Tibial nerve (tissue), 4 donors: ENCODE data around the gene TEN1. TPM values are rescaled to one million over a fixed set of nuclear protein-coding genes. Genes with fewer than 3 reads are reported as not detected.

Source experiments
- DNase-seq, 2 donors: peaks; one replicate each; pipeline ENCODE4 v3.0.0-alpha.2; 2019; ENCODE audit warnings: low spot score in 2 of 2
- H3K27ac ChIP-seq, 4 donors: fragments of 200-600 bp; sonication (generic) in 3 of 4; one replicate each; pipeline ENCODE4 v1.5.1; 2017 to 2019; ENCODE audit warnings: mild to moderate bottlenecking in 1 of 4
- H3K27me3 ChIP-seq, 2 donors: fragments of 200-600 bp; sonication (generic) in 1 of 2; one replicate each; pipeline versions ENCODE4 v1.5.1 to v1.6.0; 2017 to 2019
- H3K36me3 ChIP-seq, 3 donors: fragments of 200-600 bp; sonication (generic); one replicate each; pipeline ENCODE4 v1.5.1; 2018 to 2019
- H3K4me1 ChIP-seq, 4 donors: fragments of 200-600 bp; sonication (generic) in 3 of 4; one replicate each; pipeline ENCODE4 v1.5.1; 2017 to 2019
- H3K4me3 ChIP-seq, 4 donors: fragments of 200-600 bp; sonication (generic) in 3 of 4; one replicate each; pipeline ENCODE4 v1.5.1; 2017 to 2019; ENCODE audit warnings: mild to moderate bottlenecking in 1 of 4, moderate library complexity in 1 of 4
- H3K9me3 ChIP-seq, 4 donors: fragments of 200-600 bp; sonication (generic) in 3 of 4; one replicate each; pipeline ENCODE4 v1.5.1; 2017 to 2019
- CTCF ChIP-seq, 5 experiments: fragments of 200-600 bp in 3 of 5; fragments of 450-650 bp in 2 of 5; sonication (generic) in 3 of 5; IDR thresholded peaks; one replicate each; pipeline ENCODE4 v1.5.1; 2016 to 2019; ENCODE audit warnings: antibody characterized with exemption in 5 of 5, mild to moderate bottlenecking in 3 of 5, moderate library complexity in 2 of 5
- EP300 ChIP-seq, 2 donors: sonication (generic); formaldehyde crosslinking; IDR thresholded peaks; one replicate each; pipeline ENCODE4 v1.6.1; 2017; ENCODE audit warnings: antibody characterized with exemption in 2 of 2, mild to moderate bottlenecking in 1 of 2
- POLR2A ChIP-seq, 2 donors: fragments of 450-650 bp; IDR thresholded peaks; one replicate each; pipeline ENCODE4 v1.6.1; 2017; ENCODE audit warnings: antibody characterized with exemption in 2 of 2, mild to moderate bottlenecking in 2 of 2, moderate library complexity in 2 of 2
- WGBS, 2 donors: methylation state at CpG; one replicate each; pipeline ENCODE4 v1.1.5; 2018; 5-methylcytosine and 5-hydroxymethylcytosine counted together
- total RNA-seq, 4 donors: library from RNA; depleted of rRNA; stranded (reverse); fragments of >200 nt; gene quantifications; one replicate each; pipeline ENCODE4 v1.1.0, GENCODE V29; 2016

The TEN1 gene
- total RNA-seq, 4 donors from 2014 or later: 8.6 to 22.2 (median 11.5) TPM

- WGBS, 2 donors: 0 to 1% methylated on average over 39 to 49 of the region's 63 CpGs
- H3K27ac ChIP-seq: peak within 1 kb of the TSS in 3 of 4 donors; percentile 70 to 86 (median 84)
- H3K4me1 ChIP-seq: peaks cover 0 to 18% (median 12%) of the 10 kb centered on the region in 4 donors
- H3K9me3 ChIP-seq: no peaks in the 10 kb centered on the region
- H3K36me3 ChIP-seq: peaks cover 0 to 24% (median 0%) of the 10 kb centered on the region in 3 donors
- H3K4me3 ChIP-seq: peak within 1 kb of the TSS; percentile 65 to 95 (median 88)
- no peaks in the 10 kb centered on the region for H3K27me3 ChIP-seq
- peak; percentile 87 to 89 for TF ChIP-seq EP300 (IDR thresholded peaks at IDR 0.05)
- peak in 1 of 5 experiments; percentile 31 for TF ChIP-seq CTCF (IDR thresholded peaks at IDR 0.05)
- TF ChIP-seq POLR2A (IDR thresholded peaks at IDR 0.05): peak; percentile 28 to 72
- DNase-seq: peak; percentile 77 to 80
Observed at GRCh38 chr17:75940727-75941441, 38.2 kb upstream of the TEN1 start, which contains the start of gene FBF1. FBF1 (minus strand) TSS chr17:75941042; CDS start chr17:75938149, 2,893 bp downstream.

- DNase-seq: no peak
- Histone ChIP-seq H3K9me3 (no peaks in the 10 kb centered on the region), H3K27me3 (no peaks in the 10 kb centered on the region), H3K27ac (peak overlapping the region in 2 of 4 donors; percentile 9 to 86), H3K4me1 (peaks cover 0 to 22% (median 12%) of the 10 kb centered on the region in 4 donors), H3K36me3 (peaks cover 0 to 30% (median 0%) of the 10 kb centered on the region in 3 donors), H3K4me3 (peak overlapping the region in 3 of 4 donors; percentile 65 to 95 (median 86))
- TF ChIP-seq CTCF (IDR thresholded peaks at IDR 0.05): no peak
- no peak for TF ChIP-seq EP300 (IDR thresholded peaks at IDR 0.05)
- no peak for TF ChIP-seq POLR2A (IDR thresholded peaks at IDR 0.05)
- WGBS, 2 donors: 34 to 41% methylated on average over 6 of the region's 6 CpGs
Observed at GRCh38 chr17:75941442-75941819, 37.6 kb upstream of the TEN1 start.

- peaks cover 0 to 22% (median 12%) of the 10 kb centered on the region in 4 donors for H3K4me1 ChIP-seq
Observed at GRCh38 chr17:75942473-75942872, 36.6 kb upstream of the TEN1 start.

GRCh38 chr17:75943491-75943890 is 35.5 kb upstream of the TEN1 start:
- no peak for DNase-seq
- Histone ChIP-seq H3K4me3 (no peak overlapping the region), H3K36me3 (peaks cover 0 to 50% (median 0%) of the 10 kb centered on the region in 3 donors), H3K27me3 (no peaks in the 10 kb centered on the region), H3K9me3 (no peaks in the 10 kb centered on the region), H3K27ac (no peak overlapping the region), H3K4me1 (peaks cover 0 to 22% (median 12%) of the 10 kb centered on the region in 4 donors)
- WGBS, 2 donors: 90 to 95% methylated on average over 1 of the region's 1 CpG
- TF ChIP-seq POLR2A (IDR thresholded peaks at IDR 0.05) (no peak), CTCF (IDR thresholded peaks at IDR 0.05) (no peak), EP300 (IDR thresholded peaks at IDR 0.05) (no peak)

More at GRCh38 chr17:75942473-75942872, 36.6 kb upstream of the TEN1 start:
- WGBS, 2 donors: 92 to 94% methylated on average over 4 of the region's 4 CpGs
- DNase-seq: no peak
- H3K27ac ChIP-seq: no peak overlapping the region
- H3K36me3 ChIP-seq: peaks cover 0 to 40% (median 0%) of the 10 kb centered on the region in 3 donors
- H3K9me3 ChIP-seq: no peaks in the 10 kb centered on the region
- TF ChIP-seq EP300 (IDR thresholded peaks at IDR 0.05): no peak
- TF ChIP-seq POLR2A (IDR thresholded peaks at IDR 0.05): no peak
- TF ChIP-seq CTCF (IDR thresholded peaks at IDR 0.05): no peak
- no peak overlapping the region for H3K4me3 ChIP-seq
- no peaks in the 10 kb centered on the region for H3K27me3 ChIP-seq

- H3K4me1 ChIP-seq: peaks cover 0 to 19% (median 10%) of the 10 kb centered on the region in 4 donors
- no peak overlapping the region for H3K27ac ChIP-seq
- H3K4me3 ChIP-seq: no peak overlapping the region
- no peak for DNase-seq
- TF ChIP-seq CTCF (IDR thresholded peaks at IDR 0.05) (no peak), POLR2A (IDR thresholded peaks at IDR 0.05) (no peak)
- no peaks in the 10 kb centered on the region for H3K9me3 ChIP-seq
- H3K27me3 ChIP-seq: no peaks in the 10 kb centered on the region
- 57 to 68% methylated on average over 2 of the region's 2 CpGs for WGBS, 2 donors
- peaks cover 0 to 68% (median 14%) of the 10 kb centered on the region in 3 donors for H3K36me3 ChIP-seq
Observed at GRCh38 chr17:75945211-75945610, 33.8 kb upstream of the TEN1 start.
